ENCODE results near the gene ARL10. TPM values are rescaled to one million over a fixed set of nuclear protein-coding genes. Genes with fewer than 3 reads are reported as not detected.

Gene ARL10
- total RNA-seq, 1 experiment from 2014 or later: 9.6 TPM

- H3K9ac ChIP-seq (ENCODE audit: extremely low read depth, insufficient read length, low read length): peak overlapping the region; percentile 20
- Mint-ChIP-seq H3K27me3 (ENCODE audit: low read depth) (no peaks in the 10 kb centered on the region), H3K4me1 (peaks cover 12% of the 10 kb centered on the region in 2 experiments), H3K9me3 (peaks cover 0 to 3% of the 10 kb centered on the region in 2 experiments; a peak in 1 of 5 replicates), H3K4me3 (peak overlapping the region; percentile 97 to 99), H3K27ac (peak overlapping the region in 2 of 3 experiments; percentile 82 to 94; a peak in 5 of 7 replicates), H3K36me3 (ENCODE audit: insufficient read depth in 1 of 3, low read depth in 3 of 3) (peaks cover 30 to 61% (median 38%) of the 10 kb centered on the region in 3 experiments)
- no peak overlapping the region for H3K4ac ChIP-seq (ENCODE audit: low read depth, low read length)
- H3K27me3 ChIP-seq (ENCODE audit: insufficient read depth, low read length): no peaks in the 10 kb centered on the region
- no peaks in the 10 kb centered on the region for H3K79me1 ChIP-seq (ENCODE audit: insufficient read depth, low read depth, low read length, poor library complexity, severe bottlenecking)
- no peaks in the 10 kb centered on the region for H4K20me1 ChIP-seq (ENCODE audit: control insufficient read depth, insufficient read depth, insufficient read length)
- no peak for TF ChIP-seq CTCF (conservative IDR thresholded peaks at IDR 0.05)
- no peak overlapping the region for H2BK5ac ChIP-seq (ENCODE audit: insufficient read length, low read length)
- no peak overlapping the region for H2BK15ac ChIP-seq (ENCODE audit: low read depth, low read length)
- H3K27ac ChIP-seq (ENCODE audit: insufficient read length, low read depth, low read length): no peak overlapping the region
- H3K23ac ChIP-seq (ENCODE audit: insufficient read length, low read depth, low read length): no peak overlapping the region
- no peak overlapping the region for H2BK120ac ChIP-seq (ENCODE audit: low read depth, low read length, poor library complexity, severe bottlenecking)
- no peak overlapping the region for H4K5ac ChIP-seq (ENCODE audit: insufficient read length, low read depth, low read length)
- peaks cover 8% of the 10 kb centered on the region; the same call in 1 of the 2 replicates for H3K79me2 ChIP-seq (ENCODE audit: insufficient read depth, low read length)
- H3K4me2 ChIP-seq (ENCODE audit: insufficient read depth, insufficient read length, low read length): peak overlapping the region; percentile 65
- H2AFZ ChIP-seq (ENCODE audit: low read length): no peak overlapping the region
- no peak overlapping the region for H4K8ac ChIP-seq (replicated peaks; ENCODE audit: insufficient read length, low read depth, low read length)
- no peak overlapping the region for H2BK20ac ChIP-seq (ENCODE audit: low read depth, low read length, poor library complexity, severe bottlenecking)
- no peaks in the 10 kb centered on the region for H3K4me1 ChIP-seq (ENCODE audit: insufficient read depth, low read length)
- peaks cover 7% of the 10 kb centered on the region for H3K23me2 ChIP-seq (ENCODE audit: insufficient read length, low read depth, low read length, poor library complexity, severe bottlenecking)
- no peak overlapping the region for H3K18ac ChIP-seq (ENCODE audit: insufficient read length, low read depth, low read length)
- no peak overlapping the region for H3K14ac ChIP-seq (ENCODE audit: insufficient read depth, low read length)
- H3T11ph ChIP-seq (ENCODE audit: low read length): no peak overlapping the region
- no peaks in the 10 kb centered on the region for H3K9me3 ChIP-seq (ENCODE audit: control insufficient read depth, low read depth, low read length)
- H3K56ac ChIP-seq (ENCODE audit: insufficient read length, low read depth, low read length): no peak overlapping the region
- DNase-seq: no peak
- H2AK5ac ChIP-seq (ENCODE audit: insufficient read length, low read length): no peak overlapping the region
- no CpG with 5 or more reads among the region's 8 CpGs for WGBS (ENCODE audit: extremely low coverage, insufficient read length, low lambda C conversion rate)
- H2BK12ac ChIP-seq (ENCODE audit: insufficient read length, low read depth, low read length): no peak overlapping the region
- H4K91ac ChIP-seq (ENCODE audit: insufficient read length, low read depth, low read length): no peak overlapping the region
Observed at GRCh38 chr5:176387384-176387925, 22.2 kb downstream of the ARL10 start.

All from H9 (cell line).